Lung (tissue), 12 donors: ENCODE data around the gene NHS. TPM values are rescaled to one million over a fixed set of nuclear protein-coding genes. Genes with fewer than 3 reads are reported as not detected.

ENCODE experiments used
- ATAC-seq: fragments of 200-7000 bp; cut with Tn5 transposase; one replicate; pipeline ENCODE4 v1.9.1; 2020; ENCODE audit warnings: moderate number of reproducible peaks; ENCODE audit not compliant: insufficient read depth, low FRiP score
- DNase-seq, 3 donors: peaks; one replicate each; pipeline ENCODE4 v3.0.0-alpha.2; 2013 to 2017
- H3K27ac ChIP-seq, 2 donors: one replicate each; pipeline ENCODE4 v1.5.1; 2013; ENCODE audit warnings: mild to moderate bottlenecking in 2 of 2, moderate library complexity in 2 of 2, control low read depth in 1 of 2, inconsistent platforms in 1 of 2, low read depth in 1 of 2, low read length in 1 of 2
- H3K27me3 ChIP-seq, 3 donors: one replicate each; pipeline ENCODE4 v1.5.1; 2013; ENCODE audit warnings: low read length in 2 of 3; ENCODE audit not compliant: control insufficient read depth in 3 of 3, insufficient read depth in 3 of 3
- H3K36me3 ChIP-seq, 4 donors: one replicate each; pipeline ENCODE4 v1.5.1; 2013; ENCODE audit warnings: low read length in 4 of 4, mild to moderate bottlenecking in 1 of 4, moderate library complexity in 1 of 4; ENCODE audit not compliant: control insufficient read depth in 4 of 4, insufficient read depth in 4 of 4
- H3K4me1 ChIP-seq, 5 donors: one replicate each; pipeline ENCODE4 v1.5.1; 2013; ENCODE audit warnings: low read length in 5 of 5, mild to moderate bottlenecking in 2 of 5, moderate library complexity in 1 of 5; ENCODE audit not compliant: control insufficient read depth in 5 of 5, insufficient read depth in 5 of 5
- H3K4me3 ChIP-seq: one replicate; pipeline ENCODE4 v1.5.1; 2013; ENCODE audit warnings: mild to moderate bottlenecking, control low read depth, moderate library complexity
- H3K9ac ChIP-seq, 2 donors: one replicate each; pipeline ENCODE4 v1.5.1; 2013; ENCODE audit warnings: low read length in 2 of 2, control low read depth in 1 of 2; ENCODE audit not compliant: insufficient read depth in 1 of 2
- H3K9me3 ChIP-seq, 4 donors: one replicate each; pipeline ENCODE4 v1.5.1; 2013; ENCODE audit warnings: low read length in 3 of 4, mild to moderate bottlenecking in 1 of 4, moderate library complexity in 1 of 4; ENCODE audit not compliant: control insufficient read depth in 4 of 4, insufficient read depth in 3 of 4
- WGBS, 2 donors: extraction: QIAGEN DNeasy Blood & Tissue Kit; methylation state at CpG; one replicate each; pipeline ENCODE4 v1.1.7; 2013; 5-methylcytosine and 5-hydroxymethylcytosine counted together
- polyA plus RNA-seq, 2 donors: library from polyadenylated mRNA; stranded (reverse); fragments of 200-250 nt; gene quantifications; one replicate each; pipeline ENCODE4 v1.2.1, GENCODE V29; 2013
- total RNA-seq, 2 donors: library from RNA; depleted of rRNA in 1 of 2; stranded (reverse); fragments of >200 nt in 1 of 2; gene quantifications; one replicate each; pipeline ENCODE4 v1.2.1, GENCODE V29; 2014 to 2021
- TF ChIP-seq, protein P1 (sequence below): IDR thresholded peaks from 2 replicates; pipeline ENCODE4 v1.5.1; 2012; ENCODE audit warnings: mild to moderate bottlenecking; ENCODE audit errors: control extremely low read depth, extremely low read depth
- donor health status: control.
- donor health status: control.
- donor health status: Bipolar disorder and iron deficiency.
- donor health status: healthy.
- donor health status: DM: yes; HTN: yes; CAD: no.

The NHS gene
- total and polyA plus RNA-seq, 4 donors = 0.46 to 2.0 (median 1.4) TPM

DNA sequence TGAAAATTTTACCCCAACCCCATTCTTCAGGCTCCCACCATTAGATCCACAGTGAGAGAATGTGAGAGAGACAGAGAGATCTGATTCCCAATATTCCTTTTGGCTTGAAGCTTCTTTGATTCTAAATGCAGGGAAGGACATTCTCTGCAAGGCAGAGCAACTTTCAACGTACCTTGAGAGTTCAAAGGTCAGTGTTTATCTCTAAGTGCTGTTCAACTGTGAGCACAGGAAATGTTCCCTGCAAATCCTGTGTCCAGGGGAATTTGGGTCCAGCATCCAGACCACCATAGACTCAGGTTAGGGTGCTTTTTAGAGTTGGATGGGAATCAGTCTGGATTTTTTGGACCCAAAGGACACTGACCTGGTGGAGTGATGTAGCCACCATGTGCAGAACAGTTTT lies 97.4 kb downstream of the NHS start:
- no peak overlapping the region for H3K9ac ChIP-seq
- H3K27me3 ChIP-seq = peaks cover 0 to 39% (median 13%) of the 10 kb centered on the region in 3 donors
- no peak for DNase-seq
- H3K4me1 ChIP-seq = peaks cover 0 to 8% (median 0%) of the 10 kb centered on the region in 5 donors
- TF ChIP-seq, protein P1, sequence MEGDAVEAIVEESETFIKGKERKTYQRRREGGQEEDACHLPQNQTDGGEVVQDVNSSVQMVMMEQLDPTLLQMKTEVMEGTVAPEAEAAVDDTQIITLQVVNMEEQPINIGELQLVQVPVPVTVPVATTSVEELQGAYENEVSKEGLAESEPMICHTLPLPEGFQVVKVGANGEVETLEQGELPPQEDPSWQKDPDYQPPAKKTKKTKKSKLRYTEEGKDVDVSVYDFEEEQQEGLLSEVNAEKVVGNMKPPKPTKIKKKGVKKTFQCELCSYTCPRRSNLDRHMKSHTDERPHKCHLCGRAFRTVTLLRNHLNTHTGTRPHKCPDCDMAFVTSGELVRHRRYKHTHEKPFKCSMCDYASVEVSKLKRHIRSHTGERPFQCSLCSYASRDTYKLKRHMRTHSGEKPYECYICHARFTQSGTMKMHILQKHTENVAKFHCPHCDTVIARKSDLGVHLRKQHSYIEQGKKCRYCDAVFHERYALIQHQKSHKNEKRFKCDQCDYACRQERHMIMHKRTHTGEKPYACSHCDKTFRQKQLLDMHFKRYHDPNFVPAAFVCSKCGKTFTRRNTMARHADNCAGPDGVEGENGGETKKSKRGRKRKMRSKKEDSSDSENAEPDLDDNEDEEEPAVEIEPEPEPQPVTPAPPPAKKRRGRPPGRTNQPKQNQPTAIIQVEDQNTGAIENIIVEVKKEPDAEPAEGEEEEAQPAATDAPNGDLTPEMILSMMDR = no peak
- ATAC-seq = no peak
- H3K27ac ChIP-seq = no peak overlapping the region
- H3K9me3 ChIP-seq = peaks cover 0 to 1% (median 0%) of the 10 kb centered on the region in 4 donors
- WGBS, 2 donors = 8 to 14% methylated on average over 1 of the region's 1 CpG
- no peaks in the 10 kb centered on the region for H3K36me3 ChIP-seq
- no peak overlapping the region for H3K4me3 ChIP-seq

DNA sequence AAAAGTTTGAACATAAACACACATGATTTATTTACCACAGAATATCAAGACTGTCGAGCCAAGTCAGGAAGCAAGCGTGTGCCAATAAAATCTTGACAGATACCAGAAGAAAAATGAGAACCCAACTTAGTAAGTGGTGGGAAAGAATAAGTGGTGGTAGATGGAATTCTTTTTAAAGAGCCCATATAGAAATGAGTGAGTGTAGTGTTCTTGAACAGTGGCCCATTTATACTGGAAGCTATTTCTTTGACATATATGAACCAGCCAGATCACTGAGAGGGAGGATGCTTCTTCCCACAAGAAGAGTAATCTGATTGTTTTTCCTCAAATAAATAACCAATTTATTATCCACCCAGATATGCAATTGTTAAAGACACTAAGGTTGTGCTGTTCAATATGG lies 98.0 kb downstream of the NHS start:
- 52 to 55% methylated on average over 2 of the region's 2 CpGs for WGBS, 2 donors
- ATAC-seq = no peak
- H3K36me3 ChIP-seq = no peaks in the 10 kb centered on the region
- peaks cover 0 to 8% (median 0%) of the 10 kb centered on the region in 5 donors for H3K4me1 ChIP-seq
- TF ChIP-seq, protein P1 = no peak
- H3K27ac ChIP-seq = no peak overlapping the region
- H3K9me3 ChIP-seq = peaks cover 0 to 1% (median 0%) of the 10 kb centered on the region in 4 donors
- peaks cover 0 to 42% (median 13%) of the 10 kb centered on the region in 3 donors for H3K27me3 ChIP-seq
- no peak for DNase-seq
- H3K9ac ChIP-seq = no peak overlapping the region
- H3K4me3 ChIP-seq = no peak overlapping the region

DNA sequence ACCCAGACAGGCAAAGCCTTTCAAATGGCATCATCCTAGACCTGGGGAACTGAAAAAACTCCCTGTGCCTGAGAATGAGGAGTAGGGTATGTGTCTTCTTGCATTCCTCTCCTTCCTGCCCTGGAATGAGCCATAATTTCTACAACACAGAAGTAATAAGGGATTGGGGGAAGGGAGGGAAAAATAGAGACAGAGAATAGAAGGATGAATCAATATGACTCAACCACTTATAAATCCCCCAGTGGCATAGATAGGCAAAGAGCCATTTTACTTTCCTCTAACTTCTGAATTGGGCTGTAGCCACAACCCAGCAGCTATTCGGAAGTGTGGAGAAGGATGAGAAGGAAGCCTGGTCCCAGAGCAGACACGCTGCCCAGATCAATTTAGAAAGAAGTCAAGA lies 99.9 kb downstream of the NHS start:
- peaks cover 0 to 43% (median 11%) of the 10 kb centered on the region in 3 donors for H3K27me3 ChIP-seq
- H3K4me3 ChIP-seq = no peak overlapping the region
- H3K9ac ChIP-seq = no peak overlapping the region
- peaks cover 0 to 1% (median 0%) of the 10 kb centered on the region in 4 donors for H3K9me3 ChIP-seq
- TF ChIP-seq, protein P1 = no peak
- WGBS, 2 donors = 77 to 87% methylated on average over 2 of the region's 2 CpGs
- no peak overlapping the region for H3K27ac ChIP-seq
- DNase-seq (no peak), ATAC-seq (no peak)
- peaks cover 0 to 8% (median 0%) of the 10 kb centered on the region in 5 donors for H3K4me1 ChIP-seq
- no peaks in the 10 kb centered on the region for H3K36me3 ChIP-seq
